HepG2 (cell line): ENCODE results near the gene APOD. TPM values are rescaled to one million over a fixed set of nuclear protein-coding genes. Genes with fewer than 3 reads are reported as not detected.

ENCODE experiments used
- ATAC-seq: fragments of 200-7000 bp; cut with Tn5 transposase; 3 replicates; pipeline ENCODE4 v1.9.1; 2020; ENCODE audit warnings: mild to moderate bottlenecking, moderate library complexity
- BruUV-seq: library from RNA; stranded (reverse); fragments of 400-500 nt; replicated peaks from 2 replicates; lab custom pipeline; 2021; lab: Mats Ljungman, UMichigan
- CTCF ChIA-PET: fragments of 300-600 bp; formaldehyde crosslinking; extraction: SDS; loops from one replicate; lab custom pipeline; 2021; ENCODE audit warnings: low total read pairs, inconsistent platforms, low intra/inter-chr PET ratio; lab: Yijun Ruan, JAX
- POLR2A ChIA-PET: fragments of 350-600 bp; sonication (Branson Sonifier 250); formaldehyde crosslinking; loops from one replicate; lab custom pipeline; 2020; ENCODE audit warnings: antibody characterized with exemption, inconsistent platforms; lab: Yijun Ruan, JAX
- DNase-seq: peaks from one replicate; pipeline ENCODE4 v3.0.0-alpha.2; 2015; ENCODE audit warnings: low spot score
- FAIRE-seq: peaks from 3 replicates; lab custom pipeline; 2011; peaks lifted over from hg19 to GRCh38; lab: Jason Lieb, UNC
- H2AFZ ChIP-seq: one replicate; pipeline ENCODE4 v1.6.1; 2011; ENCODE audit warnings: low read length, inconsistent platforms
- H3K27ac ChIP-seq: fragments of 300-600 bp; 3 replicates; pipeline ENCODE4 v1.8.0; 2011; ENCODE audit warnings: mixed run types, mild to moderate bottlenecking, mixed read lengths, low read length, inconsistent platforms; ENCODE audit not compliant: insufficient read depth; ENCODE audit errors: extremely low read length
- H3K27me3 ChIP-seq, 2 experiments: fragments of 200-600 bp in 1 of 2; 2 replicates in 1 of 2; 3 replicates in 1 of 2; pipeline versions ENCODE4 v1.6.0 to v1.8.0; 2011; ENCODE audit warnings: low read length in 2 of 2, mild to moderate bottlenecking in 2 of 2, moderate library complexity in 2 of 2, inconsistent platforms in 1 of 2; ENCODE audit not compliant: insufficient read depth in 2 of 2, control insufficient read depth in 1 of 2
- H3K36me3 ChIP-seq, 2 experiments: fragments of 200-600 bp in 1 of 2; replicated peaks in 1 of 2; 2 replicates in 1 of 2; 3 replicates in 1 of 2; pipeline versions ENCODE4 v1.5.1 to v1.8.0; 2011; ENCODE audit warnings: low read length in 2 of 2, inconsistent platforms in 1 of 2; ENCODE audit not compliant: insufficient read depth in 2 of 2, control insufficient read depth in 1 of 2
- H3K4me1 ChIP-seq: 2 replicates; pipeline ENCODE4 v1.5.1; 2012; ENCODE audit warnings: low read length, inconsistent platforms; ENCODE audit not compliant: insufficient read depth
- H3K4me2 ChIP-seq: 2 replicates; pipeline ENCODE4 v1.6.0; 2011; ENCODE audit warnings: low read depth, low read length, inconsistent platforms
- H3K4me3 ChIP-seq, 3 experiments: fragments of 200-600 bp in 1 of 3; sonication (generic), shearing (Covaris generic) in 1 of 3; replicated peaks in 1 of 3; 2 replicates each; pipeline ENCODE4 v1.5.1; 2011 to 2016; ENCODE audit warnings: low read length in 3 of 3, inconsistent platforms in 2 of 3, low read depth in 2 of 3, mild to moderate bottlenecking in 2 of 3, control low read depth in 1 of 3, mixed read lengths in 1 of 3; ENCODE audit not compliant: insufficient read depth in 1 of 3
- H3K79me2 ChIP-seq: one replicate; pipeline ENCODE4 v1.6.1; 2011; ENCODE audit warnings: low read length, inconsistent platforms; ENCODE audit not compliant: insufficient read depth
- H3K9ac ChIP-seq: 2 replicates; pipeline ENCODE4 v1.6.0; 2011; ENCODE audit warnings: mild to moderate bottlenecking, low read depth, low read length, inconsistent platforms; ENCODE audit not compliant: insufficient read depth
- H3K9me3 ChIP-seq: 2 replicates; pipeline ENCODE4 v1.5.1; 2012; ENCODE audit warnings: mild to moderate bottlenecking, low read length
- H4K20me1 ChIP-seq: 2 replicates; pipeline ENCODE4 v1.6.0; 2011; ENCODE audit warnings: inconsistent platforms, mild to moderate bottlenecking, low read length, moderate library complexity; ENCODE audit not compliant: insufficient read depth
- ARNTL ChIP-seq: sonication (generic); formaldehyde crosslinking; IDR thresholded peaks from 2 replicates; pipeline ENCODE4 v1.4.0; 2020; ENCODE audit warnings: mild to moderate bottlenecking, missing genetic modification reagents
- DR1 ChIP-seq: sonication (generic); formaldehyde crosslinking; IDR thresholded peaks from 2 replicates; pipeline ENCODE4 v1.8.0; 2021; ENCODE audit warnings: mild to moderate bottlenecking, missing genetic modification reagents, inconsistent platforms
- JUND ChIP-seq: sonication (generic); formaldehyde crosslinking; IDR thresholded peaks from 2 replicates; pipeline ENCODE4 v1.8.0; 2022; ENCODE audit warnings: mild to moderate bottlenecking, missing genetic modification reagents
- NCOR1 ChIP-seq: fragments of 200-600 bp; sonication (generic); IDR thresholded peaks from 2 replicates; pipeline ENCODE4 v1.7.0; 2017; ENCODE audit warnings: antibody characterized with exemption, low read length, borderline replicate concordance
- SP4 ChIP-seq: sonication (generic); formaldehyde crosslinking; IDR thresholded peaks from 2 replicates; pipeline ENCODE4 v1.8.1; 2023; ENCODE audit warnings: mild to moderate bottlenecking, missing genetic modification reagents
- ZNF12 ChIP-seq: sonication (generic); formaldehyde crosslinking; IDR thresholded peaks from 2 replicates; pipeline ENCODE4 v1.5.0; 2020; ENCODE audit warnings: missing genetic modification reagents
- WGBS: methylation state at CpG from one replicate; pipeline ENCODE4 v1.1.6; 2017; ENCODE audit warnings: low lambda C conversion rate; 5-methylcytosine and 5-hydroxymethylcytosine counted together
- in situ Hi-C: cut with HindIII; loops from 2 replicates; pipeline ENCODE4 v1.10.0; 2017; ENCODE audit warnings: low pct_unique_long_range_greater_than_20kb; ENCODE audit not compliant: extremely low pct_ligation_motif_present
- intact Hi-C: fragments of 100-400 bp; cut with micrococcal nuclease; formaldehyde crosslinking; loops from one replicate; pipeline ENCODE4 v1.10.0; 2022; ENCODE audit not compliant: unreplicated experiment
- polyA plus RNA-seq, 8 experiments: library from polyadenylated mRNA; depleted of rRNA in 3 of 8; stranded (reverse) in 7 of 8; unstranded in 1 of 8; fragments of >200 nt; fragmentation: Illumina TruSeq in 4 of 8; extraction: Trizol in 4 of 8; gene quantifications; 2 replicates each; pipeline versions ENCODE4 v1.2.1 to v1.2.3, GENCODE V29; 2011 to 2016; ENCODE audit warnings: low read depth in 4 of 8, missing spikeins in 1 of 8, mixed read lengths in 1 of 8; ENCODE audit not compliant: insufficient read depth in 1 of 8
- total RNA-seq, 5 experiments: library from RNA; depleted of rRNA; stranded (reverse); fragments of >200 nt; fragmentation: Illumina TruSeq; extraction: Trizol; gene quantifications; 2 replicates each; pipeline ENCODE4 v1.2.3, GENCODE V29; 2016; ENCODE audit warnings: low read depth in 1 of 5
- TF ChIP-seq, protein P1 (sequence below): sonication (generic); formaldehyde crosslinking; IDR thresholded peaks from 2 replicates; pipeline ENCODE4 v1.4.0; 2020; ENCODE audit warnings: mild to moderate bottlenecking, low read depth, missing genetic modification reagents

APOD gene
- total and polyA plus RNA-seq, 2 of the 13 experiments (the other 11 are each of a cell fraction or from before 2014, with no cell fraction given), result not detected

DNA sequence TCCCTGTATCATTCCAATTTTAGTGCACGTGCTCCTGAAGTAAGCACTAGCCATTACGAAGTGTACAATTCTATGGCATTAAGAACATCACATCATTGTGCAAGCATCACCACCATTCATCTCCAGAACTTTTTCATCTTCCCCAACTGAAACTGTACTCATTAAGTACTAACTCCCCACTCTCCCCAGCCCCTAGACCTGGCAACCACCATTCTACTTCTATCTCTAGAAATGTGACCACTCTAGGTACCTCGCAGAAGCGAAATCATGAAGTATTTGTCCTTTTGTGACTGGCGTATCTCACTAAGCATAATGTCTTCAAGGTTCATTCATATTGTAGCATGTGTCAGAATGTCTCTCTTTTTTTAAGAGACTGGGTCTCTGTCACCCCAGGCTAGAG, 52.1 kb downstream of the APOD start (continued):
- TF ChIP-seq ARNTL (CRISPR knock-in tag), result no peak
- TF ChIP-seq, all 625 proteins: peak for 0

DNA sequence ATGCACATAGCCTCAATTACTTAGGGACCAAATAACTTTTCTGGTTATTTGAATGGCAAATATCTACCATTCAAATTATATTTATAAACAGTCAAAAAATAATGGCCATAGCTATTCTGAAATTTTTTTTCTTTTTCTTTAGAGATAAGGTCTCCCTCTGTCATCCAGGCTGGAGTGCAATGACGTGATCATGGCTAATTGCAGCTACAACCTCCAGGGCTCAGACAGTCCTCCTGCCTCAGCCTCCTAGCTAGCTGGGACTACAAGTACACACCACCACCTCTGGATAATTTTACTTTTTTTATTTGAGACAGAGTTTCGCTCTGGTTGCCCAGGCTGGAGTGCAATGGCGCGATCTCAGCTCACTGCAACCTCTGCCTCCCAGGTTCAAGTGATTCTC, 57.2 kb downstream of the APOD start:
- Histone ChIP-seq H3K79me2 (peaks cover 17% of the 10 kb centered on the region), H3K4me2 (no peak overlapping the region), H2AFZ (no peak overlapping the region), H3K4me1 (no peaks in the 10 kb centered on the region), H3K27me3 (no peaks in the 10 kb centered on the region), H4K20me1 (peaks cover 5% of the 10 kb centered on the region; the same call in 1 of the 2 replicates), H3K27ac (no peak overlapping the region), H3K9ac (no peak overlapping the region), H3K9me3 (no peaks in the 10 kb centered on the region), H3K36me3 (peaks cover 11 to 35% of the 10 kb centered on the region in 2 experiments; a peak in 4 of 5 replicates), H3K4me3 (no peak overlapping the region)
- FAIRE-seq (no peak), DNase-seq (no peak), ATAC-seq (no peak)
- WGBS, result 98% methylated on average over 4 of the region's 4 CpGs
- TF ChIP-seq NCOR1, result no peak
- TF ChIP-seq JUND (CRISPR knock-in tag), result no peak
- TF ChIP-seq ZNF12, result no peak
- TF ChIP-seq, protein P1, sequence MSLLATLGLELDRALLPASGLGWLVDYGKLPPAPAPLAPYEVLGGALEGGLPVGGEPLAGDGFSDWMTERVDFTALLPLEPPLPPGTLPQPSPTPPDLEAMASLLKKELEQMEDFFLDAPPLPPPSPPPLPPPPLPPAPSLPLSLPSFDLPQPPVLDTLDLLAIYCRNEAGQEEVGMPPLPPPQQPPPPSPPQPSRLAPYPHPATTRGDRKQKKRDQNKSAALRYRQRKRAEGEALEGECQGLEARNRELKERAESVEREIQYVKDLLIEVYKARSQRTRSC (CRISPR knock-in tag), result no peak
- no peak for TF ChIP-seq DR1
- no peak for TF ChIP-seq SP4 (CRISPR knock-in tag)
- BruUV-seq, result no TSS peak
- ChIA-PET CTCF (no interaction called here), POLR2A (no interaction called here)
- intact Hi-C loops (loop anchor here (10.0 kb wide), 2 partner anchors 82 to 842 kb away; partner anchors contain the start of genes ACAP2 and FAM43A), in situ Hi-C loops (no loop called here)
